ENCODE measurements around the gene C19orf44. TPM values are rescaled to one million over a fixed set of nuclear protein-coding genes. Genes with fewer than 3 reads are reported as not detected.

The C19orf44 gene
- total RNA-seq, 4 donors from 2014 or later: 8.6 to 12.0 (median 10.6) TPM

DNA sequence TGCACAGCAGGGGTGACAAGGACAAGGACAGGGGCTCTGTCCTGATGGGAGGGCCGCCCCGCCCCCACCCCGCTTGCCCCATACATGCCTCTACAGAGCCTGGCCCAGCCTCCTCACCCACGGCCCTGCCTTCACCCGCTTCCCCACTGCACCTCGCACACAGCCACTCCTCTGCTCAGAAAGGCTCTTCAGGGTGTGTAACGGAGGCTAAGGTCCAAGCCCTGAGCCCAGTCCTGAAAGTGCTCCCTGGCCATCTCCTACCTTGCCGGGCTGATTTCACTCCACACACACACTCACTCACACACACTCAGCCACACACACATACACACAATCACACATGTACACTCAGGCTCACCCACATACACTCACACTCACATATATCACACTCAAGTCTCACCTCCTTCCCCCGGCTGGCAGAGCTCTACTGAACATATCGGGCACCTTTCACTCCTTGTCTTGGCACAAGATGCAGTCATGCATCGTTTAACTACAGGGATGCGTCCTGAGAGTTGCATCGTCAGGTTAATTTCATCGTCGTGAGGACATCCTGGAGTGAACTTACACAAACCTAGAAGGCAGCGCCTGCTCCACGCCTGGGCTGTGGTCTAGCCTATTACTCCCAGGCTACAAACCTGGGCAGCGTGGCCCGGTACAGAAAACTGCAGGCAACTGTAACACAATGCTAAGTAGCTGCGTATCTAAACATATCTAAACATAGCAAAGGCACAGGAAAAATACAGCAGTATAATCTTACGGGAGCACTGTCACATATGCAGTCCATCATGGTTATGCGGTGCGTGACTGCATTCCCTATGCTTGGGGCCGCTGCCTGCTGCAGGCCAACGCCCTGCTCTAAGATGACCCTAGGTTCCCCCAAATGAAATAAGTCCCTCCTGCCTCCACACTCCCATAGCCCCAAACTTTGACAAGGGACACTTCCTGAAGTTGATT lies 37.5 kb upstream of the C19orf44 start:
- H3K36me3 ChIP-seq: no peaks in the 10 kb centered on the region
- H3K4me3 ChIP-seq (replicated peaks in 1 of 3): no peak overlapping the region
- TF ChIP-seq POLR2A (IDR thresholded peaks at IDR 0.05): no peak
- TF ChIP-seq, protein P1, sequence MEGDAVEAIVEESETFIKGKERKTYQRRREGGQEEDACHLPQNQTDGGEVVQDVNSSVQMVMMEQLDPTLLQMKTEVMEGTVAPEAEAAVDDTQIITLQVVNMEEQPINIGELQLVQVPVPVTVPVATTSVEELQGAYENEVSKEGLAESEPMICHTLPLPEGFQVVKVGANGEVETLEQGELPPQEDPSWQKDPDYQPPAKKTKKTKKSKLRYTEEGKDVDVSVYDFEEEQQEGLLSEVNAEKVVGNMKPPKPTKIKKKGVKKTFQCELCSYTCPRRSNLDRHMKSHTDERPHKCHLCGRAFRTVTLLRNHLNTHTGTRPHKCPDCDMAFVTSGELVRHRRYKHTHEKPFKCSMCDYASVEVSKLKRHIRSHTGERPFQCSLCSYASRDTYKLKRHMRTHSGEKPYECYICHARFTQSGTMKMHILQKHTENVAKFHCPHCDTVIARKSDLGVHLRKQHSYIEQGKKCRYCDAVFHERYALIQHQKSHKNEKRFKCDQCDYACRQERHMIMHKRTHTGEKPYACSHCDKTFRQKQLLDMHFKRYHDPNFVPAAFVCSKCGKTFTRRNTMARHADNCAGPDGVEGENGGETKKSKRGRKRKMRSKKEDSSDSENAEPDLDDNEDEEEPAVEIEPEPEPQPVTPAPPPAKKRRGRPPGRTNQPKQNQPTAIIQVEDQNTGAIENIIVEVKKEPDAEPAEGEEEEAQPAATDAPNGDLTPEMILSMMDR (IDR thresholded peaks at IDR 0.05): no peak
- no peaks in the 10 kb centered on the region for H3K9me3 ChIP-seq
- peaks cover 50 to 72% of the 10 kb centered on the region in 2 donors for H3K4me1 ChIP-seq
- H3K27me3 ChIP-seq: no peaks in the 10 kb centered on the region
- peak; percentile 71 to 73 for DNase-seq
- intact Hi-C loops (cut with DNase I): no loop called here
- 51 to 53% methylated on average over 22 of the region's 25 CpGs for WGBS, 2 donors
- peak overlapping the region; percentile 75 to 84 (median 77) for H3K27ac ChIP-seq

DNA sequence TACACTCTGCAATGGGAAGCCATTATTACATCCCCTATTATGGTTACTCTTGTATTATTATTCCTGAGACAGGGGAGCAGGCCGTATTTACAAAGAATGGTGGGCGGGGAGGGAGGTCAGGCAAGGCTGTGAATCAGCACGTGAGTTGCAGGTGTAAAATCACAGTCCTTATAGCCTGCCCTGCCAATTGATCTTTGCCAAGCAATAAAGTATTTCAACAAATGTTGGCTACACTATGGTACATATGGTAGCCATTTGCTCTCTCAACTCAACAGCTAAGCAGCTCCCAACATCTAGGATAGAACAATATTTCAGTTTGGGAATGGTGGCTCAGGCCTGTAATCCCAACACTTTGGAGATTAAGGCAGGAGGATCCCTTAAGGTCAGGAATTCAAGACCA lies 36.5 kb upstream of the C19orf44 start:
- H3K4me3 ChIP-seq (replicated peaks in 1 of 3): no peak overlapping the region
- peak overlapping the region in 1 of 3 donors; percentile 75 for H3K27ac ChIP-seq
- no peak for DNase-seq
- no peaks in the 10 kb centered on the region for H3K9me3 ChIP-seq
- H3K4me1 ChIP-seq: peaks cover 54 to 68% of the 10 kb centered on the region in 2 donors
- H3K27me3 ChIP-seq: no peaks in the 10 kb centered on the region
- TF ChIP-seq, protein P1 (IDR thresholded peaks at IDR 0.05): no peak
- TF ChIP-seq POLR2A (IDR thresholded peaks at IDR 0.05): no peak
- H3K36me3 ChIP-seq: no peaks in the 10 kb centered on the region
- WGBS, 2 donors: 83 to 100% methylated on average over 3 of the region's 3 CpGs
- intact Hi-C loops (cut with DNase I): no loop called here

DNA sequence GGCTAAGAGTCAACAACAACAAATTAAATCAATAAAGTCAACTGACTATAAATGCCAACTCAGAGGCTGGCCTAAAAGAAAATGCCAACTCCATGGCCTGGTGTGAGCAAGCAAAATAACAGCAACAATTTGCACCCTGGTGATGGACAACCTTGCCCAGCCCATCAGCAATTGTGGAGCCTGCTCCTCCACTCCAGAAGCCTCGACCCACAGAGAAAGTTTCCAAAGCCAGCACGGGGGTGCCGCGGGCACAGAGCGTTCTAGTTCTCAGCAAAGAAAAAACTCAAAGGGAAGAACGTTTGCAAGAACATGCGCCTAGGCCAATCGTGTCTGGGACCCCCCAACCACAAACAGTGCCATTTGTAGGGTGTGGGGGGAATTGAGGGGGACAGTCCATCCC lies 35.7 kb upstream of the C19orf44 start:
- H3K36me3 ChIP-seq: no peaks in the 10 kb centered on the region
- intact Hi-C loops (cut with DNase I): no loop called here
- TF ChIP-seq, protein P1 (IDR thresholded peaks at IDR 0.05): no peak
- no peak for TF ChIP-seq POLR2A (IDR thresholded peaks at IDR 0.05)
- WGBS, 2 donors: 82 to 87% methylated on average over 8 of the region's 8 CpGs
- DNase-seq: no peak
- H3K9me3 ChIP-seq: no peaks in the 10 kb centered on the region
- no peak overlapping the region for H3K27ac ChIP-seq
- peaks cover 54 to 64% of the 10 kb centered on the region in 2 donors for H3K4me1 ChIP-seq
- no peaks in the 10 kb centered on the region for H3K27me3 ChIP-seq
- no peak overlapping the region for H3K4me3 ChIP-seq (replicated peaks in 1 of 3)

DNA sequence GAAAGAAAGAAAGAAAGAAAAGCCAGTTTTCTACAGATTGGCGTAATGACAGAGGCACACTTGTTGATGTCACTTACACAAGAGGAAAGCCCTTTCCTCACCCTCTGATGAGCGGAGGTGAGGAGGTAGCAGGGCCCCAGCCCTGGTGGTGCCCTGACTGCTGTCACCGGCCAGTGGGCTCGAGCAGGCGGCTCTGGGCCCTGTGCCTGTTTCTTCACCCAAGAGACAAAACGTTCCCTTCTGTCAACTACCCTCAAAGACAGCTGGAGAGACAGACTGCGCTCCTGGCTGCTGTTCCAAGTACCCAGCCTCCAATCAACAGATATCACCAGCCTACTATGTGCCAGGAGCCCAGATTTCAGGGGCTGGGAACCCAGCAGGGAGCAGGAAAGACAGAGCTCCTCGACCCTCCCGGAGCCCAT lies 34.6 kb upstream of the C19orf44 start:
- Histone ChIP-seq H3K9me3 (no peaks in the 10 kb centered on the region), H3K36me3 (no peaks in the 10 kb centered on the region), H3K27ac (peak overlapping the region in 2 of 3 donors; percentile 10 to 13), H3K4me1 (peaks cover 53 to 59% of the 10 kb centered on the region in 2 donors), H3K4me3 (replicated peaks in 1 of 3) (no peak overlapping the region), H3K27me3 (no peaks in the 10 kb centered on the region)
- DNase-seq: peak; percentile 67 to 72
- 55 to 58% methylated on average over 9 of the region's 9 CpGs for WGBS, 2 donors
- intact Hi-C loops (cut with DNase I): no loop called here
- no peak for TF ChIP-seq POLR2A (IDR thresholded peaks at IDR 0.05)
- TF ChIP-seq, protein P1 (IDR thresholded peaks at IDR 0.05): no peak

DNA sequence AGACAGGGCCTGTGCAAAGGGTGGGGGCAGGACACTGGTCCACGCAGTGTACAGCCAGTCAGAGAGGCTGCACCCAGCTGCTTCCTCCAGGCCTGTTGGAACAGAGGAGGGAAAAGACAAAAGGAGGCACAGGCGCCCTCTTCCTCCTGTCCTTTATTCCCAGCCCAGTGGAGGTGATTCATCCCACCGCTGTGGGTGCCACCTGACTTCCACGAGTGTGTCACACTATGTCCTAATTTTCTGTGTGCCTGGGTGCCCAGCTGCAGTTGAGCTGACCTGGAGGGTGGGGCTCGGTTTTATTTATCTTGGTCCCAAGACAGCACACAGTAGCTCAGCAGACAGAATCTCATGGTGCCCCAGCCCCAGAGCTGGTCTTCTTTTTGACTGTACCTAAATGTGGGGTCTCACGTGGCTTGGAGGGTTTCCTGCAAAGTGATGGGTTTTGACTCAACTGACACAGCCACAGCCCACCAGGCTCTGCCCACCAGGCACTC lies 33.4 kb upstream of the C19orf44 start:
- 68 to 80% methylated on average over 5 to 6 of the region's 6 CpGs for whole genome bisulfite sequencing, 2 donors

More for the DNA sequence above, 33.4 kb upstream of the C19orf44 start:
- peak in 1 of 2 donors; percentile 30 for DNase-seq
- no peaks in the 10 kb centered on the region for H3K9me3 ChIP-seq
- no peaks in the 10 kb centered on the region for H3K36me3 ChIP-seq
- peaks cover 45 to 59% of the 10 kb centered on the region in 2 donors for H3K4me1 ChIP-seq
- no peak overlapping the region for H3K27ac ChIP-seq
- no peaks in the 10 kb centered on the region for H3K27me3 ChIP-seq
- TF ChIP-seq, protein P1 (IDR thresholded peaks at IDR 0.05): no peak
- TF ChIP-seq POLR2A (IDR thresholded peaks at IDR 0.05): no peak
- intact Hi-C loops (cut with DNase I): no loop called here
- no peak overlapping the region for H3K4me3 ChIP-seq (replicated peaks in 1 of 3)

Measured in thyroid gland (tissue), 4 donors.